BLaER1 (cell line): Measurements from ENCODE around the gene PSAPL1.
A peak's percentile ranks its signal among the peaks of the same experiment; 100 is the strongest.

Experiments
- H3K27ac ChIP-seq: shearing (Covaris generic); formaldehyde crosslinking; 2 replicates; pipeline ENCODE4 v1.8.1; 2022
- H3K27me3 ChIP-seq: shearing (Covaris generic); formaldehyde crosslinking; 2 replicates; pipeline ENCODE4 v1.8.1; 2022
- H3K36me3 ChIP-seq: shearing (Covaris generic); formaldehyde crosslinking; 2 replicates; pipeline ENCODE4 v1.8.1; 2022
- H3K4me1 ChIP-seq: shearing (Covaris generic); formaldehyde crosslinking; 2 replicates; pipeline ENCODE4 v1.8.1; 2022
- H3K4me2 ChIP-seq: shearing (Covaris generic); formaldehyde crosslinking; 2 replicates; pipeline ENCODE4 v1.8.1; 2022
- H3K4me3 ChIP-seq: shearing (Covaris generic); formaldehyde crosslinking; 2 replicates; pipeline ENCODE4 v1.8.1; 2022
- H3K9ac ChIP-seq: shearing (Covaris generic); formaldehyde crosslinking; 2 replicates; pipeline ENCODE4 v1.8.1; 2022
- H3K9me3 ChIP-seq: shearing (Covaris generic); formaldehyde crosslinking; 2 replicates; pipeline ENCODE4 v1.8.1; 2022
- H4K20me1 ChIP-seq: shearing (Covaris generic); formaldehyde crosslinking; 2 replicates; pipeline ENCODE4 v1.8.1; 2022
- Cebpa-rat ChIP-seq: shearing (Covaris generic); IDR thresholded peaks from 2 replicates; pipeline ENCODE4 v1.8.1; 2022

The PSAPL1 gene

DNA sequence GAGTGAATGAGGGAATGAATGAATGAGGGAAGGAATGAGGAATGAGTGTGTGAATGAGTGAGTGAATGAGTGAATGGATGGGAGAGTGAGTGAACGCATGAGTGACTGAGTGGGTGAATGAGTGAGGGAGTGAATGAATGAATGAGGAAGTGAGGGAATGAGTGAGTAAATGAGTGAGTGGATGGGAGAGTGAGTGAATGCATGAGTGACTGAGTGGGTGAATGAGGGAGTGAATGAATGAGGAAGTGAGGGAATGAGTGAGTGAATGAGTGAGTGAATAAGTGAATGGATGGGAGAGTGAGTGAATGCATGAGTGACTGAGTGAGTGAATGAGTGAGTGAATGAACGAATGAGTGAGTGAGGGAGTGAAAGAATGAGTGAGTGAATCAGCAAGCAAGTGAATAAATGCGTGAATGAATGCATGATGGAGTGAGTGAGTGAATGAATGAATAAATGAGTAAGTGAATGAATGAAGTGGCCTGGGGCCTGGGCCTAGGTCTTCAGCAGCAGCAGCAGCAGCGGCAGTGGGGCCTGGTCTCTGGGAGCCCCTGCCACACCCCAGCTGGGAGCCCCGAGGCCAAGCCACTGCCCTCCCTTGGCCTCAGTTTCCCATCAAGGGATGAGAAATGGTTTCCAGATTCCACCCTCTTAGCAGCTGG lies 16.2 kb upstream of the PSAPL1 start:
- peaks cover 6% of the 10 kb centered on the region; the same call in 1 of the 2 replicates for H3K36me3 ChIP-seq

GRCh38 chr4:7448036-7448435 lies 13.3 kb upstream of the PSAPL1 start:
- peaks cover 64% of the 10 kb centered on the region for H3K4me1 ChIP-seq
- no peaks in the 10 kb centered on the region for H3K27me3 ChIP-seq
- H3K9me3 ChIP-seq: no peaks in the 10 kb centered on the region
- H4K20me1 ChIP-seq: peaks cover 9% of the 10 kb centered on the region; the same call in 1 of the 2 replicates
- H3K27ac ChIP-seq: peak overlapping the region; percentile 6; the same call in 1 of the 2 replicates
- no peak overlapping the region for H3K9ac ChIP-seq
- no peak overlapping the region for H3K4me3 ChIP-seq
- H3K36me3 ChIP-seq: peaks cover 6% of the 10 kb centered on the region; the same call in 1 of the 2 replicates
- no peak overlapping the region for H3K4me2 ChIP-seq
- no peak for TF ChIP-seq Cebpa-rat

More for the DNA sequence above, 16.2 kb upstream of the PSAPL1 start:
- no peaks in the 10 kb centered on the region for H3K9me3 ChIP-seq
- no peak overlapping the region for H3K9ac ChIP-seq
- peaks cover 55% of the 10 kb centered on the region for H3K4me1 ChIP-seq
- H3K4me2 ChIP-seq: no peak overlapping the region
- no peak overlapping the region for H3K4me3 ChIP-seq
- no peak for TF ChIP-seq Cebpa-rat
- H3K27me3 ChIP-seq: no peaks in the 10 kb centered on the region
- no peak overlapping the region for H3K27ac ChIP-seq
- H4K20me1 ChIP-seq: peaks cover 9% of the 10 kb centered on the region; the same call in 1 of the 2 replicates

GRCh38 chr4:7447236-7447635 lies 12.5 kb upstream of the PSAPL1 start:
- Histone ChIP-seq H3K27me3 (no peaks in the 10 kb centered on the region), H3K27ac (peak overlapping the region; percentile 18; the same call in 1 of the 2 replicates), H3K9me3 (no peaks in the 10 kb centered on the region), H4K20me1 (peaks cover 9% of the 10 kb centered on the region; the same call in 1 of the 2 replicates), H3K4me1 (peaks cover 70% of the 10 kb centered on the region), H3K9ac (no peak overlapping the region), H3K4me2 (no peak overlapping the region), H3K4me3 (no peak overlapping the region), H3K36me3 (peaks cover 6% of the 10 kb centered on the region; the same call in 1 of the 2 replicates)
- no peak for TF ChIP-seq Cebpa-rat

GRCh38 chr4:7444731-7445130 lies 10.0 kb upstream of the PSAPL1 start:
- Histone ChIP-seq H3K9ac (no peak overlapping the region), H3K4me1 (peaks cover 63% of the 10 kb centered on the region), H3K4me3 (no peak overlapping the region), H3K27ac (no peak overlapping the region), H4K20me1 (no peaks in the 10 kb centered on the region), H3K36me3 (peaks cover 15% of the 10 kb centered on the region; the same call in 1 of the 2 replicates), H3K9me3 (peaks cover 1% of the 10 kb centered on the region; the same call in 1 of the 2 replicates), H3K4me2 (no peak overlapping the region), H3K27me3 (no peaks in the 10 kb centered on the region)
- TF ChIP-seq Cebpa-rat: no peak

DNA sequence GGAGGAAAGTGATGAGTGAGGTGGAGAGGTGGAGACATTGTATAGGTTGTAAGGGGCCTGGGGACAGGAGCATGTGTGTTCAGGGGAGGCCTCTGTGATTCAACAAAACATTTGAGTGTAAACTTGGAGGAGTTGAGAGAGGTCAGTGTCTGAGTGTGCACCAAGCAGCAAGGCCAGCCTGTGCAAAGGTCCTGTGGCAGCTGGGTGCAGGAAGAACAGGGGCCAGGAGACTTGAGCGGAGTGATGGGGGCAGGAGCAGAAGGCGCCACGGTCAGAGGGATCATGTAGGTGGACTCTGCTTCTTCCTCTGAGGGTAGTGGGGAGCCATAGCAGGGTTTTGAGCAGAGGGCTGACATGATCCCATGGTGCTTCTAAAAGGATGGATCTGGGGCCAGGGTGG lies 9.6 kb upstream of the PSAPL1 start:
- H3K9me3 ChIP-seq: peaks cover 5% of the 10 kb centered on the region
- peaks cover 63% of the 10 kb centered on the region for H3K4me1 ChIP-seq
- no peak overlapping the region for H3K4me2 ChIP-seq
- H3K36me3 ChIP-seq: peaks cover 19% of the 10 kb centered on the region; the same call in 1 of the 2 replicates
- H3K4me3 ChIP-seq: no peak overlapping the region
- no peaks in the 10 kb centered on the region for H3K27me3 ChIP-seq
- H3K27ac ChIP-seq: no peak overlapping the region
- no peaks in the 10 kb centered on the region for H4K20me1 ChIP-seq
- no peak for TF ChIP-seq Cebpa-rat
- H3K9ac ChIP-seq: no peak overlapping the region

DNA sequence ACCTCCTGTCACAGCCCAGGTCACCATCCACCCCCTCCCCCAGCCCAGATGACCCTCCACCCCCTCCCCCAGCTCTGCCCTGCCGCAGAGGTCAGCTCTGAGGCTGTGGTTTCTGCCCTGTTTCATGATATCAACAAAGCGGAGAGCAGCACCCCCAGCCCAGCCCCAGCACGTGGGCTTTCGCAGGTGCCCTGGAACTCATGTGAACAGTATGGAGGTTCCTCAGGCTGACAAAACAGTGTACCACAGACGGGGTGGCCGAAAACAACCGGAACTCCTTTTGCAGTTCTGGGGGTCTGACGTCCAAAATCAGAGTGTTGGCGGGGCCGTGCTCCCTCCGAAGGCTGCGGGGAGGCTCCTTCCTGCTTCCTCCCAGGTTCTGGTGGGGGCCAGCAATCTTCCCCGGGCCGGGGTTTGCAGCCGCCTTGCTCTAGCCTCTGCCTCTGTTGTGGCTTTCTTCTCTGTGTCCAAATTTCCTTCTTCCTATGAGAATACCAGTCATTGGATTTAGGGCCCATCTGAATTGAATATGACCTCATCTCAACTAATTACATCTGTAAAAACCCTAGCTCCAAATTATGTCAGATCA lies 7.9 kb upstream of the PSAPL1 start:
- Histone ChIP-seq H3K36me3 (peaks cover 16% of the 10 kb centered on the region; the same call in 1 of the 2 replicates), H3K4me3 (no peak overlapping the region), H3K9ac (peak overlapping the region; percentile 60; the same call in 1 of the 2 replicates), H3K4me2 (peak overlapping the region; percentile 75), H4K20me1 (no peaks in the 10 kb centered on the region), H3K27ac (peak overlapping the region; percentile 74), H3K27me3 (no peaks in the 10 kb centered on the region), H3K9me3 (peaks cover 20% of the 10 kb centered on the region), H3K4me1 (peaks cover 75% of the 10 kb centered on the region)
- no peak for TF ChIP-seq Cebpa-rat

- TF ChIP-seq Cebpa-rat: no peak
- Histone ChIP-seq H3K4me2 (peak overlapping the region; percentile 34), H3K4me1 (peaks cover 75% of the 10 kb centered on the region), H3K27ac (peak overlapping the region; percentile 59), H3K36me3 (0 out of 2 replicates have a peak, but pooled peaks cover 14% of the 10 kb centered on the region), H3K9ac (no peak overlapping the region), H4K20me1 (no peaks in the 10 kb centered on the region), H3K27me3 (no peaks in the 10 kb centered on the region), H3K4me3 (no peak overlapping the region), H3K9me3 (peaks cover 25% of the 10 kb centered on the region)
Measured at GRCh38 chr4:7441201-7441600, 6.5 kb upstream of the PSAPL1 start.

DNA sequence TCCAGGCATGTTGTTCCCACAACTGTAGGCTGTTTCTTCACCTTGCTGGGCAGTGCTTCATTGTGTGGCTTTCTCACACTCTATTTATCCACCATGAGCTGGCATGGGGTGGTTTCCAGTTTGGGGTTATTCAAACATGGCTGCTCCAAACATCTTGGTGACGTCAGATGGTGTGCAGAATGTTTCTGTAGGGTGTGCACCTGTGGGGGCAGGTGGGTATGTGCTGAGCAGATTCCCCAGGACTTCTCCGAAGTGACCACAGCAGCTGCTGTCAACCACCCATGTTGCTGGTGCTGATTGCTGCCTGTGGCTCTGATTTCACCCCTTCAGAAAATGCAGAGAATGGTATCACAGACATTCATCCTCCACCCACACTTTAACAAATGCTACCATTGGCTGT lies 5.0 kb upstream of the PSAPL1 start:
- Histone ChIP-seq H3K4me3 (no peak overlapping the region), H3K4me1 (peaks cover 81% of the 10 kb centered on the region), H4K20me1 (peaks cover 3% of the 10 kb centered on the region; the same call in 1 of the 2 replicates), H3K4me2 (peak overlapping the region; percentile 61), H3K27me3 (no peaks in the 10 kb centered on the region), H3K27ac (no peak overlapping the region), H3K9ac (no peak overlapping the region), H3K9me3 (peaks cover 25% of the 10 kb centered on the region), H3K36me3 (0 out of 2 replicates have a peak, but pooled peaks cover 14% of the 10 kb centered on the region)
- no peak for TF ChIP-seq Cebpa-rat

DNA sequence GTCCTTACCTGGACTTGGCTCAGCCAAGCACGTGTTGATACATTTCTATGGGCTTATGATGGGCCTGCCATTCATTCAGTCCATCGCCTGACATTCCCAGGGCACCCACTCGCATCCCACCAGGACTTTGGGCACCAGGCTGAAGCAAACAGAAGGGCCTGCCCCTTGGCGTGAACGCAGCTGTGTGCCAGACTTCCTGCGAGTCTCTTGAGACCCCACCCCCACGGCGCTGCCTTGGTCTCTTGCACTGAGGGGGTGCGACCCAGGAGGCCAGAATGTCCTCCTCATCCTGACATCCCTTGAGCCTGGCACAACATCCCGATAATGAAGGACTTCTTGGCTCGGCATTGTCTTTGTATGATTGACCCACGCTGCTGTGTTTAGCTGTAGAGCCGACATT lies 1.5 kb upstream of the PSAPL1 start:
- H3K9ac ChIP-seq: no peak overlapping the region
- H3K27me3 ChIP-seq: no peaks in the 10 kb centered on the region
- peaks cover 32% of the 10 kb centered on the region for H4K20me1 ChIP-seq
- H3K27ac ChIP-seq: peak overlapping the region; percentile 63; the same call in 1 of the 2 replicates
- H3K36me3 ChIP-seq: peaks cover 20% of the 10 kb centered on the region; the same call in 1 of the 2 replicates
- H3K9me3 ChIP-seq: peaks cover 25% of the 10 kb centered on the region
- H3K4me3 ChIP-seq: no peak overlapping the region
- TF ChIP-seq Cebpa-rat: no peak
- H3K4me2 ChIP-seq: peak overlapping the region; percentile 76
- H3K4me1 ChIP-seq: peaks cover 100% of the 10 kb centered on the region
